Adrenal gland (tissue), 5 donors: ENCODE data around the gene PRKCA.

Experiments used
- CTCF ChIP-seq, 6 experiments: fragments of 450-650 bp in 4 of 6; fragments of 200-600 bp in 2 of 6; sonication (generic) in 1 of 6; IDR thresholded peaks; 1 replicate in 5 of 6; 2 replicates in 1 of 6; pipeline versions ENCODE4 v1.5.1 to v1.8.0; 2016 to 2021; ENCODE audit warnings: antibody characterized with exemption in 6 of 6, mild to moderate bottlenecking in 2 of 6, moderate library complexity in 1 of 6
- POLR2A ChIP-seq, 2 donors: fragments of 450-650 bp; IDR thresholded peaks; one replicate each; pipeline ENCODE4 v1.6.1; 2017; ENCODE audit warnings: antibody characterized with exemption in 2 of 2, mild to moderate bottlenecking in 2 of 2, moderate library complexity in 1 of 2
- donor health status: DM: no; HTN: no; CAD: no.

DNA sequence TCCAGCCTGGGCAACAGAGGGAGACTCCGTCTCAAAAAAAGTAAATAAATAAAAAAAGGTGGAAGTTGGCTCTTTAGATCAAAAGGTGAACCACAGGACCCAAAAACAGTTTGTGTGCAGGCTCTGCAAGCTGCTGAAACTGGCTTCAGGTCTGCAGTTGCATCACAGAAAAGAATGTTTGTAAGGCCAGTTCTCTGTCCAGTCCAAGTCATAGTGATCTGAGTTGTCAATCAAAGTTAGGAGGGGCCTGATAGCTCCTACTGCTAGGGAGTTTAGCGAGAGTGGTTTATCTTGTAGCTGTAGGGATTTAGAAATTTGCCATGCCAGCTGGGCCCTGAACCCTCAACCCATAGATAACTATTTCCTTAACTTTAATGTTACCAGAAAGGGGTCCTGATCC, 431.3 kb downstream of the PRKCA start:
- TF ChIP-seq CTCF (IDR thresholded peaks at IDR 0.05), result no peak
- TF ChIP-seq POLR2A (IDR thresholded peaks at IDR 0.05), result no peak
